HepG2 (cell line): ENCODE results near the gene PRRT1. TPM values are rescaled to one million over a fixed set of nuclear protein-coding genes. Genes with fewer than 3 reads are reported as not detected.

ENCODE experiments used
- FOXP1 ChIP-seq, 2 experiments: fragments of 450-650 bp in 1 of 2; IDR thresholded peaks; 2 replicates each; pipeline ENCODE4 v1.6.1; 2017 to 2018; ENCODE audit warnings: antibody characterized with exemption in 1 of 2
- HIVEP1 ChIP-seq: sonication (generic); formaldehyde crosslinking; IDR thresholded peaks from 2 replicates; pipeline ENCODE4 v1.4.0; 2020; ENCODE audit warnings: mild to moderate bottlenecking, missing genetic modification reagents
- IRF2 ChIP-seq: IDR thresholded peaks from 2 replicates; pipeline ENCODE4 v1.6.1; 2018; ENCODE audit warnings: missing genetic modification reagents, missing compliant biosample characterization
- KDM2A ChIP-seq: sonication (generic); formaldehyde crosslinking; IDR thresholded peaks from 2 replicates; pipeline ENCODE4 v1.4.0; 2020; ENCODE audit warnings: low read depth, missing genetic modification reagents, borderline replicate concordance
- KDM4B ChIP-seq: sonication (generic); formaldehyde crosslinking; IDR thresholded peaks from 2 replicates; pipeline ENCODE4 v1.4.0; 2020; ENCODE audit warnings: missing genetic modification reagents
- KDM5A ChIP-seq: fragments of 200-600 bp; sonication (generic); IDR thresholded peaks from 2 replicates; pipeline ENCODE4 v1.7.0; 2018; ENCODE audit warnings: antibody characterized with exemption, mild to moderate bottlenecking, low read length, borderline replicate concordance
- KLF6 ChIP-seq: IDR thresholded peaks from 2 replicates; pipeline ENCODE4 v1.8.0; 2016; ENCODE audit warnings: missing biosample characterization, missing genetic modification reagents
- LCORL ChIP-seq, 2 experiments: fragments of 450-650 bp in 1 of 2; sonication (generic) in 1 of 2; formaldehyde crosslinking in 1 of 2; IDR thresholded peaks; 2 replicates each; pipeline versions ENCODE4 v1.5.0 to v1.6.1; 2017 to 2020; ENCODE audit warnings: antibody characterized with exemption in 1 of 2, missing genetic modification reagents in 1 of 2
- MAZ ChIP-seq, 2 experiments: sonication (generic) in 1 of 2; formaldehyde crosslinking in 1 of 2; IDR thresholded peaks; 2 replicates each; pipeline versions ENCODE4 v1.5.0 to v1.6.1; 2012 to 2020; ENCODE audit warnings: low read depth in 2 of 2, mild to moderate bottlenecking in 2 of 2, borderline replicate concordance in 1 of 2, improper control_type of control experiment in 1 of 2, low read length in 1 of 2, missing genetic modification reagents in 1 of 2, moderate library complexity in 1 of 2
- MED13 ChIP-seq: sonication (generic); formaldehyde crosslinking; IDR thresholded peaks from 2 replicates; pipeline ENCODE4 v1.5.0; 2020; ENCODE audit warnings: missing genetic modification reagents
- MTA1 ChIP-seq: sonication (generic); formaldehyde crosslinking; IDR thresholded peaks from 2 replicates; pipeline ENCODE4 v1.4.0; 2020; ENCODE audit warnings: missing genetic modification reagents, mild to moderate bottlenecking, borderline replicate concordance
- NFKBIZ ChIP-seq: IDR thresholded peaks from 2 replicates; pipeline ENCODE4 v1.6.1; 2018; ENCODE audit warnings: missing genetic modification reagents, missing compliant biosample characterization
- NONO ChIP-seq, 2 experiments: fragments of 450-650 bp in 1 of 2; sonication (generic) in 1 of 2; formaldehyde crosslinking in 1 of 2; IDR thresholded peaks in 1 of 2; conservative IDR thresholded peaks in 1 of 2; 2 replicates each; pipeline versions ENCODE4 v1.6.1 to v1.8.0; 2017 to 2022; ENCODE audit warnings: mild to moderate bottlenecking in 1 of 2, missing genetic modification reagents in 1 of 2, moderate library complexity in 1 of 2
- POLR2A ChIP-seq, 2 experiments: IDR thresholded peaks; 2 replicates each; pipeline ENCODE4 v1.6.1; 2011; ENCODE audit warnings: low read depth in 2 of 2, low read length in 2 of 2, mild to moderate bottlenecking in 1 of 2, moderate library complexity in 1 of 2; ENCODE audit not compliant: insufficient read depth in 1 of 2
- POLR2G ChIP-seq: fragments of 200-400 bp; formaldehyde crosslinking; IDR thresholded peaks from 2 replicates; pipeline ENCODE4 v1.6.1; 2018; ENCODE audit warnings: mild to moderate bottlenecking, low read depth, low read length, moderate library complexity
- PRPF4 ChIP-seq: fragments of 200-400 bp; formaldehyde crosslinking; IDR thresholded peaks from 2 replicates; pipeline ENCODE4 v1.6.1; 2016; ENCODE audit warnings: low read length, low read depth; ENCODE audit not compliant: poor library complexity, severe bottlenecking
- SMAD3 ChIP-seq: sonication (generic); formaldehyde crosslinking; IDR thresholded peaks from 2 replicates; pipeline ENCODE4 v1.4.0; 2020; ENCODE audit warnings: missing genetic modification reagents
- SNAPC2 ChIP-seq: sonication (generic); formaldehyde crosslinking; IDR thresholded peaks from 2 replicates; pipeline ENCODE4 v1.8.1; 2022; ENCODE audit warnings: mild to moderate bottlenecking, missing genetic modification reagents
- TMF1 ChIP-seq: sonication (generic); formaldehyde crosslinking; IDR thresholded peaks from 2 replicates; pipeline ENCODE4 v1.8.1; 2022; ENCODE audit warnings: low read depth, missing genetic modification reagents
- XBP1 ChIP-seq: sonication (generic); formaldehyde crosslinking; IDR thresholded peaks from 2 replicates; pipeline ENCODE4 v1.5.0; 2020; ENCODE audit warnings: missing genetic modification reagents
- ZNF207 ChIP-seq: fragments of 450-650 bp; IDR thresholded peaks from 2 replicates; pipeline ENCODE4 v1.6.1; 2016; ENCODE audit warnings: antibody characterized with exemption, borderline replicate concordance
- ZNF280D ChIP-seq: sonication (generic); formaldehyde crosslinking; IDR thresholded peaks from 2 replicates; pipeline ENCODE4 v1.5.1; 2020; ENCODE audit warnings: mild to moderate bottlenecking, missing genetic modification reagents
- ZNF317 ChIP-seq: sonication (generic); formaldehyde crosslinking; IDR thresholded peaks from 2 replicates; pipeline ENCODE4 v1.5.0; 2020; ENCODE audit warnings: mild to moderate bottlenecking, missing genetic modification reagents
- ZNF441 ChIP-seq: sonication (generic); formaldehyde crosslinking; IDR thresholded peaks from 2 replicates; pipeline ENCODE4 v1.7.0; 2021; ENCODE audit warnings: missing genetic modification reagents, borderline replicate concordance
- ZNF720 ChIP-seq: sonication (generic); formaldehyde crosslinking; IDR thresholded peaks from 2 replicates; pipeline ENCODE4 v1.4.0; 2020; ENCODE audit warnings: missing genetic modification reagents
- ZNF746 ChIP-seq: sonication (generic); formaldehyde crosslinking; IDR thresholded peaks from 2 replicates; pipeline ENCODE4 v1.8.0; 2022; ENCODE audit warnings: mild to moderate bottlenecking, missing genetic modification reagents
- ZNF772 ChIP-seq: sonication (generic); formaldehyde crosslinking; IDR thresholded peaks from 2 replicates; pipeline ENCODE4 v1.5.0; 2020; ENCODE audit warnings: mild to moderate bottlenecking, missing genetic modification reagents
- polyA plus RNA-seq, 8 experiments: library from polyadenylated mRNA; depleted of rRNA in 3 of 8; stranded (reverse) in 7 of 8; unstranded in 1 of 8; fragments of >200 nt; fragmentation: Illumina TruSeq in 4 of 8; extraction: Trizol in 4 of 8; gene quantifications; 2 replicates each; pipeline versions ENCODE4 v1.2.1 to v1.2.3, GENCODE V29; 2011 to 2016; ENCODE audit warnings: low read depth in 4 of 8, missing spikeins in 1 of 8, mixed read lengths in 1 of 8; ENCODE audit not compliant: insufficient read depth in 1 of 8
- total RNA-seq, 5 experiments: library from RNA; depleted of rRNA; stranded (reverse); fragments of >200 nt; fragmentation: Illumina TruSeq; extraction: Trizol; gene quantifications; 2 replicates each; pipeline ENCODE4 v1.2.3, GENCODE V29; 2016; ENCODE audit warnings: low read depth in 1 of 5

The PRRT1 gene
- total and polyA plus RNA-seq, 2 of the 13 experiments (the other 11 are each of a cell fraction or from before 2014, with no cell fraction given), result 0.64 to 1.4 TPM

DNA sequence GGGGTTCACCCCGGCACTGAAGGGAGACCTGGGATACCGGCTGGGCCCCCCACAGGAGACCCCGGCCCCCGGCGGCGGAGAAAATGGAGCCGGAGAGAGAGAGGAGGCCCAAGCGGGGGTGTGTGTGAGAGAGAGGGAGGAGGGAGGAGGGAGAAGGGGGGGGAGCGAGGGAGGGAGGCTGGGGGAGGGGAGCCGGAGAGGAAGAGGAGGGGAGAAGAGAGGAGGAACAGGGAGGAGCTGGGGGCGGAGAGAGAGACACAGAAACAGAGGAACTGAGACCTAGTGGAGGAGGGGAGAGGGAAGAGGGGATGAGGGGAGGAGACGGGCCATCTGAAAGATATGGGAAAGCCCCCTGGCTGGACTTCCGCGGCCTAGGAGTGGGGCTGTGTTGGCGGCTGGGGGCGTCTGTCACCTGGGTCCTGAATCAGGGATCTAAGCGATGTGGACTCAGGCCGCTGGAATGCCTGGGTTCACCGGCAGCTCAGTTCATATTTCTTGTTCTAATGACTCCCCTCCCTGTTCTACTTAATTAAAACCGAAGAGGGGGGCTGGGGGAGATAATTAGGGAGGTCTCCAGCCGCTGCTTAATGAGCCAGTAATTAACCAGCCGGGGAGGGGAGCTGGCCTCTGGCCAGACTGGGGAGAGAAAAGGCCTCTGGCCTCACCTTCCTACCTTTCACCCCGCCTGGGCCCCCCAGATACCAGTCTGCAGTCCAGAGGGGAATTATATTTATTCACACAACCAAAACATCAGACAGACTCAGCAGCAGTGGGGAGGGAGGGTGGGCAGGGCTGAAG is 38.5 kb upstream of the PRRT1 start, which contains the start of gene PBX2 (continued):
- TF ChIP-seq ZNF280D (CRISPR knock-in tag), result no peak
- TF ChIP-seq KDM4B (CRISPR knock-in tag), result peak; percentile 52; the same call in 1 of the 2 replicates
- TF ChIP-seq TMF1, result no peak
- TF ChIP-seq MTA1, result peak; percentile 45; the same call in 1 of the 2 replicates
- TF ChIP-seq FOXP1 (IDR thresholded peaks at IDR 0.05), result no peak
- TF ChIP-seq FOXP1 (CRISPR knock-in tag; IDR thresholded peaks at IDR 0.05), result peak; percentile 28; the same call in 1 of the 2 replicates
- TF ChIP-seq LCORL (IDR thresholded peaks at IDR 0.05), result no peak
- 0 out of 2 replicates have a peak, but pooled peaks have one; percentile 39 for TF ChIP-seq LCORL (CRISPR knock-in tag; IDR thresholded peaks at IDR 0.05)
- no peak for TF ChIP-seq ZNF720 (CRISPR knock-in tag)
- TF ChIP-seq KDM2A, result no peak
- TF ChIP-seq SNAPC2 (CRISPR knock-in tag), result no peak
- TF ChIP-seq NONO (IDR thresholded peaks at IDR 0.05), result no peak
- TF ChIP-seq NONO (CRISPR knock-in tag; conservative IDR thresholded peaks at IDR 0.05), result no peak
- 0 out of 2 replicates have a peak, but pooled peaks have one; percentile 35 for TF ChIP-seq KLF6 (CRISPR knock-in tag)
- peak; percentile 55 for TF ChIP-seq PRPF4
- TF ChIP-seq NFKBIZ (CRISPR knock-in tag), result peak; percentile 17; the same call in 1 of the 2 replicates
- TF ChIP-seq ZNF746 (CRISPR knock-in tag), result peak; percentile 94
- TF ChIP-seq ZNF207, result no peak
- TF ChIP-seq ZNF772 (CRISPR knock-in tag), result peak; percentile 74
- TF ChIP-seq IRF2 (CRISPR knock-in tag), result 0 out of 2 replicates have a peak, but pooled peaks have one; percentile 1
- TF ChIP-seq XBP1 (CRISPR knock-in tag), result no peak; the same call in 1 of the 2 replicates
- peak in 1 of 2 experiments; percentile 45; a peak in 1 of 4 replicates for TF ChIP-seq POLR2A (IDR thresholded peaks at IDR 0.05; ENCODE audit: insufficient read depth in 1 of 2, low read depth in 2 of 2, low read length in 2 of 2)
- peak; percentile 50; the same call in 1 of the 2 replicates for TF ChIP-seq ZNF441 (CRISPR knock-in tag)
- no peak for TF ChIP-seq SMAD3 (CRISPR knock-in tag)
- TF ChIP-seq ZNF317 (CRISPR knock-in tag), result 0 out of 2 replicates have a peak, but pooled peaks have one; percentile 69
- peak; percentile 88; the same call in 1 of the 2 replicates for TF ChIP-seq MAZ (IDR thresholded peaks at IDR 0.05; ENCODE audit: borderline replicate concordance, low read depth, low read length)
- TF ChIP-seq MAZ (CRISPR knock-in tag; IDR thresholded peaks at IDR 0.05; ENCODE audit: low read depth), result peak; percentile 69; the same call in 1 of the 2 replicates
- 0 out of 2 replicates have a peak, but pooled peaks have one; percentile 32 for TF ChIP-seq HIVEP1 (CRISPR knock-in tag)
- 0 out of 2 replicates have a peak, but pooled peaks have one; percentile 37 for TF ChIP-seq MED13 (CRISPR knock-in tag)
- TF ChIP-seq KDM5A, result peak; percentile 75; the same call in 1 of the 2 replicates
- TF ChIP-seq POLR2G, result peak; percentile 77
